SIG-M5 treated with dmso at 0.1 percent for 504 hours (cell line): Measurements from ENCODE around the gene THSD4.
A peak's percentile ranks its signal among the peaks of the same experiment; 100 is the strongest.
"Not testable (repeated sequence)": the region's sequence is repeated elsewhere in the genome, so short reads cannot be mapped to it uniquely, and the experiment has no call there.

Experiments used
- DNase-seq: peaks from one replicate; lab custom pipeline; 2025; ENCODE audit not compliant: unreplicated experiment; lab: John Stamatoyannopoulos, UW

The THSD4 gene

GRCh38 chr15:71313806-71314205 lies 198.5 kb downstream of the THSD4 start:
- DNase-seq, result no peak

- DNase-seq, result no peak
Observed at GRCh38 chr15:71314956-71315537, 199.8 kb downstream of the THSD4 start.

- DNase-seq, result no peak
Observed at GRCh38 chr15:71316911-71317310, 201.6 kb downstream of the THSD4 start.

GRCh38 chr15:71319424-71319823 lies 204.2 kb downstream of the THSD4 start:
- not testable (repeated sequence) for DNase-seq

- no peak for DNase-seq
Observed at GRCh38 chr15:71319935-71320334, 204.7 kb downstream of the THSD4 start.

- DNase-seq, result no peak
Observed at GRCh38 chr15:71323082-71323481, 207.8 kb downstream of the THSD4 start.

GRCh38 chr15:71323584-71323983 lies 208.3 kb downstream of the THSD4 start:
- no peak for DNase-seq

- no peak for DNase-seq
Observed at GRCh38 chr15:71325481-71325880, 210.2 kb downstream of the THSD4 start.

- no peak for DNase-seq
Observed at GRCh38 chr15:71328453-71328852, 213.2 kb downstream of the THSD4 start.

GRCh38 chr15:71329041-71329440 lies 213.8 kb downstream of the THSD4 start:
- DNase-seq, result no peak

- DNase-seq, result no peak
Observed at GRCh38 chr15:71329497-71330260, 214.4 kb downstream of the THSD4 start.

- DNase-seq, result no peak
Observed at GRCh38 chr15:71330638-71331162, 215.4 kb downstream of the THSD4 start.

- DNase-seq, result no peak
Observed at GRCh38 chr15:71331173-71331572, 215.9 kb downstream of the THSD4 start.

- no peak for DNase-seq
Observed at GRCh38 chr15:71332431-71333004, 217.2 kb downstream of the THSD4 start.

GRCh38 chr15:71333136-71333700 lies 217.9 kb downstream of the THSD4 start:
- no peak for DNase-seq

- DNase-seq, result no peak
Observed at GRCh38 chr15:71333839-71334238, 218.6 kb downstream of the THSD4 start.

- no peak for DNase-seq
Observed at GRCh38 chr15:71334434-71334833, 219.2 kb downstream of the THSD4 start.

- no peak for DNase-seq
Observed at GRCh38 chr15:71334873-71335272, 219.6 kb downstream of the THSD4 start.

GRCh38 chr15:71335591-71335990 lies 220.3 kb downstream of the THSD4 start:
- DNase-seq, result no peak

- peak; percentile 7 for DNase-seq
Observed at GRCh38 chr15:71336671-71337070, 221.4 kb downstream of the THSD4 start.

- DNase-seq, result peak; percentile 65
Observed at GRCh38 chr15:71337197-71337845, 222.1 kb downstream of the THSD4 start.
